ENCODE data around the gene PKHD1. TPM values are rescaled to one million over a fixed set of nuclear protein-coding genes. Genes with fewer than 3 reads are reported as not detected.

Gene PKHD1
- total RNA-seq, 1 experiment from 2014 or later, result not detected

DNA sequence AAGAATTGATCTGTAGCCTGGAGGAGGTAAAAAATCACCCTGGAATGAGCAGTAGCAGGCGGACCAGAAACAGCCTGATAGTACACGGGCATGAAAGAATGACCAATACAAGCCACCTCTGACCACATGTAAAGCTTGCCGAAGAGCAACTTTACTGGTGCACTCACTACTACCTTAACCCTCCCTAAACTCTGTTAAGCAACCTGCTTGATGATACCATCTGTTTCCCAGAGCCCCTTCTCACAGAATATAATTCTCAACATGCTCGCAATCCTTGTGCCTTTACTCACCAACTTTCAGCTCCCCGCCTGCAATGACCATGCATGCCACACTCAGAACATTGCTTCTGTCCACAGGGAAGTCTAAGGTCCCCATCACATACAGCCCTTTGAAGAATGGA, 296.5 kb downstream of the PKHD1 start:
- DNase-seq (ENCODE audit: unreplicated experiment), result no peak
- POLR2A ChIA-PET, result no interaction called here
- Mint-ChIP-seq H3K36me3 (ENCODE audit: insufficient read depth, unreplicated experiment) (no peaks in the 10 kb centered on the region), H3K4me1 (ENCODE audit: insufficient read depth, unreplicated experiment) (peaks cover 7% of the 10 kb centered on the region), H3K27ac (ENCODE audit: low read depth, unreplicated experiment) (no peak overlapping the region), H3K9me3 (ENCODE audit: unreplicated experiment) (peaks cover 10% of the 10 kb centered on the region), H3K4me3 (ENCODE audit: unreplicated experiment) (no peak overlapping the region), H3K27me3 (ENCODE audit: insufficient read depth, unreplicated experiment) (no peaks in the 10 kb centered on the region)
- TF ChIP-seq, protein P1, sequence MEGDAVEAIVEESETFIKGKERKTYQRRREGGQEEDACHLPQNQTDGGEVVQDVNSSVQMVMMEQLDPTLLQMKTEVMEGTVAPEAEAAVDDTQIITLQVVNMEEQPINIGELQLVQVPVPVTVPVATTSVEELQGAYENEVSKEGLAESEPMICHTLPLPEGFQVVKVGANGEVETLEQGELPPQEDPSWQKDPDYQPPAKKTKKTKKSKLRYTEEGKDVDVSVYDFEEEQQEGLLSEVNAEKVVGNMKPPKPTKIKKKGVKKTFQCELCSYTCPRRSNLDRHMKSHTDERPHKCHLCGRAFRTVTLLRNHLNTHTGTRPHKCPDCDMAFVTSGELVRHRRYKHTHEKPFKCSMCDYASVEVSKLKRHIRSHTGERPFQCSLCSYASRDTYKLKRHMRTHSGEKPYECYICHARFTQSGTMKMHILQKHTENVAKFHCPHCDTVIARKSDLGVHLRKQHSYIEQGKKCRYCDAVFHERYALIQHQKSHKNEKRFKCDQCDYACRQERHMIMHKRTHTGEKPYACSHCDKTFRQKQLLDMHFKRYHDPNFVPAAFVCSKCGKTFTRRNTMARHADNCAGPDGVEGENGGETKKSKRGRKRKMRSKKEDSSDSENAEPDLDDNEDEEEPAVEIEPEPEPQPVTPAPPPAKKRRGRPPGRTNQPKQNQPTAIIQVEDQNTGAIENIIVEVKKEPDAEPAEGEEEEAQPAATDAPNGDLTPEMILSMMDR (IDR thresholded peaks at IDR 0.05; ENCODE audit: unreplicated experiment), result no peak
- CTCF ChIA-PET, result interaction anchor here (0.6 to 1.0 kb wide), 5 partner anchors 11 to 171 kb away, joined by 3 to 4 read pairs (median 3); no protein-coding TSS in a partner anchor
- BruUV-seq (replicated peaks), result no TSS peak
- intact Hi-C loops (cut with micrococcal nuclease), result no loop called here

DNA sequence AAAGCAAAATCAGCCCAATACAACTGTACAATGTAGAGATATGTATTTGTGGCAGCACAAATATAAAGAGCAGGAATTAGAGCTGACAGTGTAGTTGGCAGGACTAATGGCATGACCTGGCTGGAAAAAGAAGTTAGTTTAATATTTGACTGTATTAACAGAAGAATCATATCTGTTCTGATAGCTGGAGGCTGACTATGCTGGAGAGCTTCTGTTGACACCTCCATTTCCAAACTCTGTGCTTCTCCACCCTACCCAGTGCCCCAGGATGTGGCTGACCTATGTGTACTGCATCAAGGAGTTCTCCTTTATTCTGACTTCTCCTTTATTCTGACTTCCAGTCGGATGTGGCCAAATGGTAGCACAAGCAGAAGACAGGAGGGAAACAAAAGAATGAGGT, 299.3 kb downstream of the PKHD1 start:
- intact Hi-C loops (cut with micrococcal nuclease), result no loop called here
- CTCF ChIA-PET, result no interaction called here
- BruUV-seq (replicated peaks), result no TSS peak

DNA sequence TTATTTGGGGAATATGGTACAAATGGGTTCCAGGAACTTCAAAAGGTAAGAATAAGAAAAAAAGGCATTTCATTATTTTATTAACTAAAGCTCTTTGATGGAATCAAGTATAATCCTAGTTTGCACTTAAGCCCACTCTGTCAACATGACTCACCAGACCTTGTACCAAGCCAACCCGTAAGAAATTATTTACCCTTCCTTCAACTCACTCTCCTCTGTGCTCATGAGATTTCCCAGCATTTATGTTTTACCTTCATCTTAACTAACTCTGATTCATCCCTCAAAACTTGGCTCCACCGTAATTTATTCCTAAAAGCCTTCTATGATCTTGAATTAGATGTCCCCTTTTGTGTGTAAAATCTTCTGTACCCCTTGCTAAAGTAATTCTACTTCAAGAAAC, 308.7 kb downstream of the PKHD1 start:
- CTCF ChIA-PET, result interaction anchor here (0.9 kb wide), 1 partner anchor 12 kb away, joined by 4 read pairs; no protein-coding TSS in a partner anchor
- no TSS peak for BruUV-seq (replicated peaks)
- H3K27ac Mint-ChIP-seq (ENCODE audit: low read depth, unreplicated experiment), result no peak overlapping the region
- no peak overlapping the region for H3K4me3 Mint-ChIP-seq (ENCODE audit: unreplicated experiment)
- TF ChIP-seq, protein P1 (IDR thresholded peaks at IDR 0.05; ENCODE audit: unreplicated experiment), result no peak
- intact Hi-C loops (cut with micrococcal nuclease), result no loop called here
- H3K4me1 Mint-ChIP-seq (ENCODE audit: insufficient read depth, unreplicated experiment), result no peaks in the 10 kb centered on the region
- no peaks in the 10 kb centered on the region for H3K9me3 Mint-ChIP-seq (ENCODE audit: unreplicated experiment)
- H3K36me3 Mint-ChIP-seq (ENCODE audit: insufficient read depth, unreplicated experiment), result no peaks in the 10 kb centered on the region
- DNase-seq (ENCODE audit: unreplicated experiment), result no peak
- POLR2A ChIA-PET, result no interaction called here
- no peaks in the 10 kb centered on the region for H3K27me3 Mint-ChIP-seq (ENCODE audit: insufficient read depth, unreplicated experiment)

More for the DNA sequence above, 299.3 kb downstream of the PKHD1 start:
- Mint-ChIP-seq H3K27me3 (ENCODE audit: insufficient read depth, unreplicated experiment) (no peaks in the 10 kb centered on the region), H3K4me1 (ENCODE audit: insufficient read depth, unreplicated experiment) (peaks cover 7% of the 10 kb centered on the region), H3K36me3 (ENCODE audit: insufficient read depth, unreplicated experiment) (no peaks in the 10 kb centered on the region), H3K4me3 (ENCODE audit: unreplicated experiment) (no peak overlapping the region), H3K27ac (ENCODE audit: low read depth, unreplicated experiment) (no peak overlapping the region), H3K9me3 (ENCODE audit: unreplicated experiment) (no peaks in the 10 kb centered on the region)
- POLR2A ChIA-PET, result no interaction called here
- no peak for DNase-seq (ENCODE audit: unreplicated experiment)
- TF ChIP-seq, protein P1 (IDR thresholded peaks at IDR 0.05; ENCODE audit: unreplicated experiment), result no peak

DNA sequence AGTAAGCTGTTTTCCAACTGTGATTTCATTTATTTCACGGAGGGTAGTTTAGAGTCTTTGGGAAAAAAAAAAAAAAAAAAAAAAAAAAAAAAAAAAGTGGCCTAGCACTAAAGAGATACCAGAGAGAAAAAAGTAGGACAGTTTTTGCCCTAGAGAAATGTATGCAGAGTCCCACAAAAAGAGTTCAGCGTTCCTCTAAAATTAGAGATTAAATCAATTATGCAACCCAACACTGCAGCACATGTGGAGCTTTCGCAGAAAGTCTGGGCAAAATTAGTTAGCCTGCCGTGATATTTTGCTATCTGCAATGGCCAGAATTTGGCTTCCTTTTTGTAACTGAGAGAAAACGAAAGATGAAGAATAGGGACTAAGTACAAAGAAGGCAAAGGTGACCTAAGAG, 309.8 kb downstream of the PKHD1 start:
- intact Hi-C loops (cut with micrococcal nuclease), result no loop called here
- no TSS peak for BruUV-seq (replicated peaks)
- H3K4me3 Mint-ChIP-seq (ENCODE audit: unreplicated experiment), result no peak overlapping the region
- no peak for DNase-seq (ENCODE audit: unreplicated experiment)
- POLR2A ChIA-PET, result no interaction called here
- no peaks in the 10 kb centered on the region for H3K27me3 Mint-ChIP-seq (ENCODE audit: insufficient read depth, unreplicated experiment)
- H3K36me3 Mint-ChIP-seq (ENCODE audit: insufficient read depth, unreplicated experiment), result no peaks in the 10 kb centered on the region
- H3K27ac Mint-ChIP-seq (ENCODE audit: low read depth, unreplicated experiment), result no peak overlapping the region
- CTCF ChIA-PET, result interaction anchor here (0.7 to 0.9 kb wide), 3 partner anchors 14 to 26 kb away, joined by 3 to 4 read pairs (median 3); no protein-coding TSS in a partner anchor
- no peaks in the 10 kb centered on the region for H3K4me1 Mint-ChIP-seq (ENCODE audit: insufficient read depth, unreplicated experiment)
- H3K9me3 Mint-ChIP-seq (ENCODE audit: unreplicated experiment), result no peaks in the 10 kb centered on the region
- TF ChIP-seq, protein P1 (IDR thresholded peaks at IDR 0.05; ENCODE audit: unreplicated experiment), result no peak

All from MCF 10A (cell line).